ENCODE results near the gene KRTAP4-16.
"Not testable (repeated sequence)": the region's sequence is repeated elsewhere in the genome, so short reads cannot be mapped to it uniquely, and the experiment has no call there.

The KRTAP4-16 gene

DNA sequence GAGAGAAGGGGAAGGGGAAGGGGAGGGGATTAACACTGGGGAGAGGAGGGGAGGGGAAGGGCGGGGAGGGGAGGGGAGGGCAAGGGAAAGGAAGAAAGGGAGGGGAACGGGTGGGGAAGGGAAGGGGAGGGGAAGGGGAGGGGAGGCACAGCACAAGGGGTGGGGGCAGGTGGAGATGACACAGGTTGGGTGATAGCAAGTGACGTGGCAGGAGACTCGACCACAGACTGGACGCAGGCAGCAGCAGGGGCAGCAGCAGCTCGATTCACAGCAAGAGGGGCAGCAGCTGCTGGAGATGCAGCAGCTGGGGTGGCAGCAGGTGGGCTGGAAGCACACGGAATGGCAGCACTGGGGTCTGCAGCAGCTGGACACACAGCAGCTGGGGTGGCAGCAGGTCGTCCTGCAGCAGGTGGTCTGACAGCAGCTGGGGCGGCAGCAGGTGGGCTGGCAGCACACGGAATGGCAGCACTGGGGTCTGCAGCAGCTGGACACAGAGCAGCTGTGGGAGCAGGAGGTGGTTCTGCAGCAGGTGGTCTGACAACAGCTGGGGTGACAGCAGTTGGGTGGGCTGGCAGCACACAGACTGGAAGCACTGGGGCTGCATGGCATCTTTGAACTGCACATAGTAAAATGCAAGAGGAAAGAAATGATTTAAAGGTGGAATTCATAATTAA is at the start of gene KRTAP4-16:
KRTAP4-16 (minus strand) TSS at position 624 of the 674 bp plus-strand sequence; CDS start at position 624, 0 bp downstream.
- DNase-seq = no peak

- no peak for DNase-seq
These were observed 49.5 kb upstream of the KRTAP4-16 start for GRCh38 chr17:41151525-41151924.

DNA sequence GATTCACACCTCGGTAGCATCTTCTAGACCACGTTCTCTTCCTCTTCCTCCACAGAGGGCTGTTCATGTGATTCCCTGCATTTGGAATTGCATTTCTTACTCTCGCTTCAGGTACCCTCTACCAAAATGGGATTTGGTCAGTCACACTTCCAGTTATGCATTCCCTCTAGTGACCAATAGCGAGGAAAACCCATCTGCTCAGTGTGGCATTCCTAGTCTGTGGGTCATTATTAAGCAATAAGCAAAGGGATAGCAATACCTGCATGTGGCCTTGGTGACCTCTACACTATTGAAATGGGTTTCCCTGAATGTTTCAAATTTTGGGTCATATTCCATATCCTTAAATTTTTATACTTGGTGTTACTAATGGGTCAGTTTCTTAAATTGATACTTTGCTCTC is 48.0 kb upstream of the KRTAP4-16 start:
- DNase-seq = no peak

DNA sequence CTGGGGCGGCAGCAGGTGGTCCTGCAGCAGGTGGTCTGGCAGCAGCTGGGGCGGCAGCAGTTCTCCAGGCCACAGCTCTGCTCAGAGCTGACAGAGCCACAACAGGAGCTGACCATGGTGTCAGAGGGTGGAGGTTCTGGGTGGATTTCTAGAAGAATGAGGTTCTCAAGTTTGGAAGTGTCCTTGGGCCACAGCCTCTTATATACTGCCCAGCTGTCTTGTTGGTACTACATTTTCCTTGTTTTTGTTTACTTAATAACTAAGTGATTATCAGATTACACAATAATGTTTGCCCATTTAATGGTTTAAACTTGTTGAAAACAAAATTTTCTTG is 47.6 kb upstream of the KRTAP4-16 start, which contains the start of gene KRTAP4-5:
KRTAP4-5 (minus strand) TSS at position 174 of the 334 bp plus-strand sequence; CDS start at position 116, 58 bp downstream.
- no peak for DNase-seq

DNA sequence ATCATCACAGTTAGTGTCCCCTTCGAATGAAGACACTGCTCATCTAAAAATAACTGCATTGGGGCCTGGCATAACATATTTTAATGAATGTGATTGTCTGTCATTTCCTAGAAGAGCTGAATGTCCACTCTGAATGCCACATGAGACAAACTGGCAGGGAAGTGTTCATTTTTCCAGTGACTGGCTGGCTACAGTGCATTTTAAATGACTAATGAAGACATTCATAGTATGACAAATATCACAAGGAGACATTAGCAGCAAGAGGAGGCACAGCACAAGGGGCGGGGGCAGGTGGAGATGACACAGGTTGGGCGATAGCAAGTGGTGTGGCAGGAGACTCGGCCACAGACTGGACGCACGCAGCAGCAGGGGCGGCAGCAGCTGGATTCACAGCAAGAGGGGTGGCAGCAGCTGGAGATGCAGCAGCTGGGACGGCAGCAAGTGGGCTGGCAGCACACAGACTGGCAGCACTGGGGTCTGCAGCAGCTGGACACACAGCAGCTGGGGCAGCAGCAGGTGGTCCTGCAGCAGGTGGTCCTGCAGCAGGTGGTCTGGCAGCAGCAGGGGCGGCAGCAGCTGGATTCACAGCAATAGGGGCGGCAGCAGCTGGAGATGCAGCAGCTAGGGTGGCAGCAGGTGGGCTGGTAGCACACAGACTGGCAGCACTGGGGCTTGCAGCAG is 47.1 kb upstream of the KRTAP4-16 start:
- DNase-seq = not testable (repeated sequence)

- DNase-seq = no peak
These were observed 45.7 kb upstream of the KRTAP4-16 start for GRCh38 chr17:41147531-41148204.

DNA sequence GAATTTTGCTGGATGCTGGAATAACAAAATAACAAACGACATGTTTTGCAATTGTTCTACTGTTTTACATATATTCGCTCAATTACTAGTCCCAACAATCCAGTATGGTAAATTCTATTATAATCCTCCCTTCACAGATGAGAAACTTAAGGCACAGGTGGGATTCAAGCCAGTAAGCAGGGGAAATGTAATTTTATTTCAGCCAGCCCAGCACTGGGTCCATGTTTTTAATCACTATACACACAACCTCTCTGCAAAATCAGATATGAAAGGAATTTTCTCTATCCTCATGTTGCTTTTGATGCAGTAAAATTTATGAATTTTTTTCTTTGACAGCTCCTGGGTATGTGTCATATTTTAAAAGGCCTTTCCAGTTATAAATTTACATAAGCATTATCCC is 43.3 kb upstream of the KRTAP4-16 start:
- no peak for DNase-seq

GRCh38 chr17:41144846-41145245 is 42.8 kb upstream of the KRTAP4-16 start:
- DNase-seq = no peak

DNA sequence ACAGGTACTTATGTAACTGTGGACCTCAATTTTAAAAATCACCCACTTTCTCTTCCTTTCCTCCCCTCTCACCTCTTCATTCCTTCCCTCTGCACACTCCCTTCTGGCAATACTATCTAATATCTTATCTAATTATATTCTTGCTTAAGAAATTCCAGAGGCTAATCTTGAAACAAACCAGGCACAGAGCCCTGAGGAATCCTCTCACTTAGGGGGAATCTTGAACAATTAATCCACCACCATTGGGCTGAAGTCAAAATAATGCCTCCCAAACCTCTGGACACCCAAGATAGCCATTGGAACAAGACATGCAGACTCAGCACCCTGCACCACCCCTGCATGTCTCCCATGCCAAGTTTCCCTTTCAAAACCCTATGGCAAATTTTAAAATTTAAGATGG is 39.4 kb upstream of the KRTAP4-16 start:
- no peak for DNase-seq

- DNase-seq = no peak
These were observed 38.5 kb upstream of the KRTAP4-16 start, which contains the start of gene KRTAP4-6 for GRCh38 chr17:41140360-41141131. TSS of gene KRTAP4-6 (minus strand) at chr17:41140544. CDS start at chr17:41140487, 57 bp downstream.

- not testable (repeated sequence) for DNase-seq
These were observed 37.9 kb upstream of the KRTAP4-16 start for GRCh38 chr17:41139865-41140264.

- no peak for DNase-seq
These were observed 32.1 kb upstream of the KRTAP4-16 start for GRCh38 chr17:41133880-41134735.

- DNase-seq = no peak
These were observed 30.0 kb upstream of the KRTAP4-16 start for GRCh38 chr17:41131979-41132378.

DNA sequence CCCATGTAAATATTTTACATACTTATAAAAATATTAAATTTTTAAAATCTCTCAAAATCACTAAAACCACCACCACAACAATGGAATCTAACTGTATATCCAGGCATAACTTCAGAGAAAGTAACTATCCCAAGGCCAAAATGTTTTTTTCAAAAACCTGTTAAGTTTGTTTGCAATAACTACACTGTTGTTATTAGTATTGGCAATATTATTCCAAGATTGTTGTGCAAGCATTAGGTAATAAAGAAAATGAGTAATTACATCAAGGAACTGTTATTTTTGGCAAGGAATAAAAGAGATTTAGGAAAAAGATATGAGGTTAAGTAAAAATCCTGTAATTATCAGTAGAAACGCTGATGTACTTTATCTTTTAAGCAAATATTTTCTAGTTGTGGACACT is 25.4 kb upstream of the KRTAP4-16 start:
- no peak for DNase-seq

DNA sequence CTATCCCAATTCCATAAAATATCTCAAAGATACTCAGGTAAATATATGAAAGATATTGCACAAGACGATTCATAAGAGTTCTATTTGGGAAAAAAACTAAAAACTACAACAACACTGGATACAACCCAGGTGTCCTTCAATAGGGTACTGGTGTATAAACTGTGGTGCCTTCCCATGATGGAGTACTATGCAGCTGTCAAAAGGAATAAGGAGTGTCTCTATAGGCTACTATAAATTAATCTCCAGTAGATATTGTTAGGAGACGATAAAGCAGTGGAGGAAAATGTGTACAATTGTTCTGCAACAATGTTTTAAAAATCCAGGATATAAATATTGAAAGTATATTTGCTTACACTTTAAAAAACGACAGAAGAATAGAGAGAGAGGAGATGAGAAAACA is 24.4 kb upstream of the KRTAP4-16 start:
- DNase-seq = no peak

DNA sequence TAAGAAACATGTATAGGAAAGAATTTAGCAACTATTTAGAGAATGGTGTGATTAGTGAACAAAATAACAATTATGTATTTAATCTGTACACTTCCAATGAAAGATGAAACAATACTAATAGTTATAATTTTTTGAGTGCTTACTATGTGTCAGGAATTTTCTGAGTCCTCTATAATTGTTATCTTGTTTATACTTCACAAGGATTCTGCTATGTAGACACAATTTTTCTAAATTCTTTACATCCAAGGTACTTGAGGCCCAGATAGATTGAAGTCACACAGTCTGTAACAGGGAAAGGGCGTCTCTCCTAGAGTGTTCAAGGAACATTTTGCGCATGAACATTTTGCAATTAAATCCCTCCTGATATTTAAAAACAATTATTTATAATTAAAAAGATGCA is 23.1 kb upstream of the KRTAP4-16 start:
- no peak for DNase-seq

GRCh38 chr17:41123991-41124371 is 22.0 kb upstream of the KRTAP4-16 start, which contains the start of gene KRTAP4-12:
TSS of gene KRTAP4-12 (minus strand) at chr17:41124182. CDS start at chr17:41124122, 60 bp downstream.
- not testable (repeated sequence) for DNase-seq

GRCh38 chr17:41123292-41123990 is 21.4 kb upstream of the KRTAP4-16 start:
- DNase-seq = not testable (repeated sequence)

DNA sequence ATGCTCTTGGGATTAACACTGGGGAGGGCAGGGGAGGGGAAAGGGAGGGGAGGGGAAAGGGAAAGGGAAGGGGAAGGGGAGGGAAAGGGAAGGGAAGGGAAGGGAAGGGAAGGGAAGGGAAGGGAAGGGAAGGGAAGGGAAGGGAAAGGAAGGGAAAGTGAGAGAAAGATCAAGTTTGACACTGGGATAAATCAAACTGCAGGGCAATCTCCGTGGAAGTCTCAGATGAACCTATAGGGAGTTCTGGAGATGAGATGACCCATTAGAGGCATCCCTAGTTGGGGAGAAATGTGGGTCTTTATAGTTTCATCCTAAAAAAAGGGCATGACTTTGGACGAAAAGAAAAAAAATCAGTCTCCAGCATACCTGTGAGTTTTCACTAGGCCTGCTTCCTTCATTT is 19.7 kb upstream of the KRTAP4-16 start:
- no peak for DNase-seq

DNA sequence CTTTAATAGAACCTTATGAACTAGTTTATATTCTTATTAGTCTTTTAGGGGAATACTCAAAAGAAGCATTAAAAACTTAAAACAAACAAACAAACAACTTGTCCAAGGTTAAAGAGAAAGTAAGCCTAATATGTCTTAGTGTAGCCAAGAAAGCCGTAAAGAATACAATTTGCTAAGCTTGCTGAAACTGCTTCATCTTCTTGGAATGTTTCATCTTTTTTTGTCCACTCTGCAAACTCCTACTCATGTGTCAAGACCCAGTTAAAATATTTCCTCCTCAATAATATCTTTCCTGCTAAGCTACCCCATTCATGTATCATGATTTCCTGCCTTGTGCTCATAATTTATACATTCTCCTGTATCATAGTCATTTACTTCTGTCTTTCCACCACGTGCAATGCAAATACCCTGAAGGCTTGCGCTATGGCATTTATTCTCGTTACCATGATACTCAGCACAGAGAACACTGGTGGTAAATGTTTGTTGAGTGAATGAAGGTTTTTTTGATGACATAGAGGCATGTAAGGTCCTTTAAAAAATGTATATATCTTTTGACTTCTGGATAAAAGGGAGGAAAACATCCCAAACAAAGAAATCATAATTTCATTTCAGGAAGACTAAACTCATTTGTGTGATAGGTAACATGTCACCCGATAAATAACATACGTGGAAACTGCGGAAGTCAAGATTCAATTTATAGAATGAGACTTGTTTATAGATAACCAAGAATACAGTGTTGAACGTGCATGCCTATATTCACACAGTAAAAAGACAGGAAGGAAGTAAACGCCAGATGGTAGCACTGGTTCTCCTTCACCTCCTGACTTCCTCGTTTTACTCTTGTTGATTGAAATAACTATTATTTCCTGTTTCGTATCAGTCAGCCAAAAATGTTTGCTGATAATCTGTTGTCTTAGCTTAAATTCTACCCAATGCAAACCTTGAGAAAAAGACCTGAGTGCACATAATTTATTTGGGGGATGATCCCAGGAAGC is 18.0 kb upstream of the KRTAP4-16 start:
- DNase-seq = not testable (repeated sequence)

Data from DMS79 treated with DMSO at 0.1 percent for 48 hours (cell line).